GM12801 (cell line): ENCODE data around the gene CP.

Experiments used
- CTCF ChIP-seq: IDR thresholded peaks from one replicate; pipeline ENCODE4 v1.5.1; 2011; ENCODE audit warnings: control low read depth; ENCODE audit not compliant: insufficient read length; ENCODE audit errors: extremely low read depth

CP gene

GRCh38 chr3:149129326-149130205, 92.1 kb downstream of the CP start, which contains the start of gene HPS3:
TSS of gene HPS3 (plus strand) at chr3:149129638. CDS start at chr3:149129724, 86 bp downstream.
- TF ChIP-seq CTCF = no peak

- TF ChIP-seq CTCF = no peak
Measured at GRCh38 chr3:149128821-149129220, 92.8 kb downstream of the CP start.

- no peak for TF ChIP-seq CTCF
Measured at GRCh38 chr3:149122721-149123578, 98.7 kb downstream of the CP start.
